Stimulated activated CD4-positive, alpha-beta T cell treated with anti-CD3 and anti-CD28 coated beads, Interleukin-2, amount 100 ng/mL, for 24 hours (primary cell): ENCODE data around the gene GALK2.
"Not testable (repeated sequence)": the region's sequence is repeated elsewhere in the genome, so short reads cannot be mapped to it uniquely, and the experiment has no call there.

Source experiments
- DNase-seq, 2 donors: peaks; one replicate each; pipeline ENCODE4 v3.0.0-alpha.2; 2020

The GALK2 gene

GRCh38 chr15:49168016-49168415 lies 2.0 kb upstream of the GALK2 start:
- DNase-seq = no peak

- no peak for DNase-seq
Measured at GRCh38 chr15:49171790-49172189, 1.7 kb downstream of the GALK2 start.

- no peak for DNase-seq
Measured at GRCh38 chr15:49174902-49175301, 4.9 kb downstream of the GALK2 start.

GRCh38 chr15:49175582-49176397 lies 5.7 kb downstream of the GALK2 start:
- not testable (repeated sequence) for DNase-seq

- no peak for DNase-seq
Measured at GRCh38 chr15:49178497-49178896, 8.4 kb downstream of the GALK2 start.

GRCh38 chr15:49179433-49180190 lies 9.6 kb downstream of the GALK2 start:
- DNase-seq = no peak

- DNase-seq = no peak
Measured at GRCh38 chr15:49182128-49182527, 12.1 kb downstream of the GALK2 start.

GRCh38 chr15:49183741-49184140 lies 13.7 kb downstream of the GALK2 start:
- not testable (repeated sequence) for DNase-seq

- DNase-seq = no peak
Measured at GRCh38 chr15:49185473-49185872, 15.4 kb downstream of the GALK2 start.

- DNase-seq = no peak
Measured at GRCh38 chr15:49187549-49188245, 17.6 kb downstream of the GALK2 start.

GRCh38 chr15:49188933-49189332 lies 18.9 kb downstream of the GALK2 start:
- DNase-seq = no peak

GRCh38 chr15:49189631-49190030 lies 19.6 kb downstream of the GALK2 start:
- no peak for DNase-seq

GRCh38 chr15:49190586-49190985 lies 20.5 kb downstream of the GALK2 start:
- no peak for DNase-seq

- DNase-seq = no peak
Measured at GRCh38 chr15:49191892-49192291, 21.8 kb downstream of the GALK2 start.

- DNase-seq = no peak
Measured at GRCh38 chr15:49196856-49197255, 26.8 kb downstream of the GALK2 start.

- DNase-seq = no peak
Measured at GRCh38 chr15:49199666-49200065, 29.6 kb downstream of the GALK2 start.

GRCh38 chr15:49200347-49200746 lies 30.3 kb downstream of the GALK2 start:
- no peak for DNase-seq

- DNase-seq = not testable (repeated sequence)
Measured at GRCh38 chr15:49208102-49208501, 38.1 kb downstream of the GALK2 start.

GRCh38 chr15:49212897-49213296 lies 42.9 kb downstream of the GALK2 start:
- DNase-seq = no peak

GRCh38 chr15:49215768-49216739 lies 46.0 kb downstream of the GALK2 start:
- DNase-seq = no peak

GRCh38 chr15:49223536-49224274 lies 53.7 kb downstream of the GALK2 start:
- DNase-seq = no peak
